Measurements from ENCODE around the gene JAGN1. TPM values are rescaled to one million over a fixed set of nuclear protein-coding genes. Genes with fewer than 3 reads are reported as not detected.

Gene JAGN1
- total RNA-seq, 2 donors from 2014 or later, result 39.8 to 44.8 TPM

GRCh38 chr3:9932843-9933560 lies 42.6 kb downstream of the JAGN1 start:
- H3K4me1 ChIP-seq, result peaks cover 0 to 31% of the 10 kb centered on the region in 2 donors
- DNase-seq (ENCODE audit: low spot score), result peak; percentile 90
- H3K27me3 ChIP-seq, result no peaks in the 10 kb centered on the region
- peak overlapping the region; percentile 68 to 81 for H3K4me3 ChIP-seq
- peaks cover 38% of the 10 kb centered on the region for H3K36me3 ChIP-seq
- TF ChIP-seq, protein P1, sequence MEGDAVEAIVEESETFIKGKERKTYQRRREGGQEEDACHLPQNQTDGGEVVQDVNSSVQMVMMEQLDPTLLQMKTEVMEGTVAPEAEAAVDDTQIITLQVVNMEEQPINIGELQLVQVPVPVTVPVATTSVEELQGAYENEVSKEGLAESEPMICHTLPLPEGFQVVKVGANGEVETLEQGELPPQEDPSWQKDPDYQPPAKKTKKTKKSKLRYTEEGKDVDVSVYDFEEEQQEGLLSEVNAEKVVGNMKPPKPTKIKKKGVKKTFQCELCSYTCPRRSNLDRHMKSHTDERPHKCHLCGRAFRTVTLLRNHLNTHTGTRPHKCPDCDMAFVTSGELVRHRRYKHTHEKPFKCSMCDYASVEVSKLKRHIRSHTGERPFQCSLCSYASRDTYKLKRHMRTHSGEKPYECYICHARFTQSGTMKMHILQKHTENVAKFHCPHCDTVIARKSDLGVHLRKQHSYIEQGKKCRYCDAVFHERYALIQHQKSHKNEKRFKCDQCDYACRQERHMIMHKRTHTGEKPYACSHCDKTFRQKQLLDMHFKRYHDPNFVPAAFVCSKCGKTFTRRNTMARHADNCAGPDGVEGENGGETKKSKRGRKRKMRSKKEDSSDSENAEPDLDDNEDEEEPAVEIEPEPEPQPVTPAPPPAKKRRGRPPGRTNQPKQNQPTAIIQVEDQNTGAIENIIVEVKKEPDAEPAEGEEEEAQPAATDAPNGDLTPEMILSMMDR (IDR thresholded peaks at IDR 0.05), result peak; percentile 69 to 91
- H3K27ac ChIP-seq, result peak overlapping the region; percentile 97 to 98
- no peaks in the 10 kb centered on the region for H3K9me3 ChIP-seq

- peak within 1 kb of the TSS; percentile 68 to 81 for H3K4me3 ChIP-seq
- H3K36me3 ChIP-seq, result peaks cover 36% of the 10 kb centered on the region
- peak within 1 kb of the TSS; percentile 97 to 98 for H3K27ac ChIP-seq
- TF ChIP-seq, protein P1 (IDR thresholded peaks at IDR 0.05), result no peak
- H3K27me3 ChIP-seq, result no peaks in the 10 kb centered on the region
- DNase-seq (ENCODE audit: low spot score), result peak; percentile 97
- peaks cover 0 to 31% of the 10 kb centered on the region in 2 donors for H3K4me1 ChIP-seq
- no peaks in the 10 kb centered on the region for H3K9me3 ChIP-seq
These were observed 43.3 kb downstream of the JAGN1 start, which contains the start of gene CRELD1 for GRCh38 chr3:9933561-9934234. Gene CRELD1 (plus strand): TSS chr3:9933834. CDS start chr3:9934439, 605 bp downstream.

DNA sequence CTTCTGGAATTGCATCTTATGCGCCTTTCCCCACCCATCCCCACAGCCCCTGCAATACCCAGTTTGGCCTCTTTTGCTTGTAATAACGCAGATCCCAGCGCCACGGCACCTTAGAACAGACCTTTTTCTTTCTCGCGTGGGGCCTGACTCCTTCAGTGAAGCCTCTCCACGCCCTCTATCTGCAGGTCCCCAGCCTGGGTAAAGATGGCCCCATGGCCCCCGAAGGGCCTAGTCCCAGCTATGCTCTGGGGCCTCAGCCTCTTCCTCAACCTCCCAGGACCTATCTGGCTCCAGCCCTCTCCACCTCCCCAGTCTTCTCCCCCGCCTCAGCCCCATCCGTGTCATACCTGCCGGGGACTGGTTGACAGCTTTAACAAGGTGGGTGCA lies 43.8 kb downstream of the JAGN1 start:
- Histone ChIP-seq H3K9me3 (no peaks in the 10 kb centered on the region), H3K36me3 (peaks cover 35% of the 10 kb centered on the region), H3K27me3 (no peaks in the 10 kb centered on the region), H3K4me3 (peak overlapping the region; percentile 68 to 81), H3K27ac (peak overlapping the region; percentile 97 to 98), H3K4me1 (peaks cover 0 to 31% of the 10 kb centered on the region in 2 donors)
- TF ChIP-seq, protein P1 (IDR thresholded peaks at IDR 0.05), result peak in 1 of 2 donors; percentile 47
- DNase-seq (ENCODE audit: low spot score), result no peak

DNA sequence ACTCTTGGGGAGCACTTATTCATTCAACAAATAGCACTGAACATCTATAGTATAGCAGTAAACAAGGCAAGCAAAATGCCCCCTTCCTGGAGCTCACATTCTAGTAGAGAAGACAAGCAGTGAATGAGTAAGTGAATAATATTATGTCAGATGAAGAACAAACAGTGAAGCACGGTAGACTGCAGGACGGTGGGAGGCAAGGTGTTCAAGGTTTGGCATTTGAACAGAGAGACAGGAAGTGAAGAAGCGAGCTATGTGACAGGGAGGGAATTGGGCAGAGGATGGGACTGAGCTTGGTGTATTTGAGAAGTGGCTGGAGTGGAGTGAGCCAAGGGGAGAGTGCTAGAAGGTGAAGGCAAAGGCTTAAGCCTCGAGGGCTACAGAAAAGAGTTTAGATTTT lies 44.6 kb downstream of the JAGN1 start:
- no peak for DNase-seq (ENCODE audit: low spot score)
- Histone ChIP-seq H3K4me3 (peak overlapping the region in 1 of 2 donors; percentile 68), H3K27ac (no peak overlapping the region), H3K36me3 (peaks cover 29% of the 10 kb centered on the region), H3K4me1 (peaks cover 0 to 31% of the 10 kb centered on the region in 2 donors), H3K27me3 (no peaks in the 10 kb centered on the region), H3K9me3 (no peaks in the 10 kb centered on the region)
- TF ChIP-seq, protein P1 (IDR thresholded peaks at IDR 0.05), result no peak

GRCh38 chr3:9935966-9936510 lies 45.6 kb downstream of the JAGN1 start:
- Histone ChIP-seq H3K4me3 (no peak overlapping the region), H3K27me3 (no peaks in the 10 kb centered on the region), H3K27ac (no peak overlapping the region), H3K9me3 (no peaks in the 10 kb centered on the region), H3K4me1 (peaks cover 0 to 31% of the 10 kb centered on the region in 2 donors), H3K36me3 (peaks cover 25% of the 10 kb centered on the region)
- TF ChIP-seq, protein P1 (IDR thresholded peaks at IDR 0.05), result no peak
- DNase-seq (ENCODE audit: low spot score), result no peak

Data from right atrium auricular region (tissue), 2 donors.